Activated CD8-positive, alpha-beta memory T cell treated with anti-CD3 and anti-CD28 coated beads for 1 hour (primary cell): ENCODE measurements around the gene PHYHD1.
"Not testable (repeated sequence)": the region's sequence is repeated elsewhere in the genome, so short reads cannot be mapped to it uniquely, and the experiment has no call there.

Experiments used
- DNase-seq, 2 donors: peaks; one replicate each; pipeline ENCODE4 v3.0.0-alpha.2; 2020; ENCODE audit warnings: low read depth in 1 of 2; ENCODE audit errors: extremely low read depth in 1 of 2

Gene PHYHD1

DNA sequence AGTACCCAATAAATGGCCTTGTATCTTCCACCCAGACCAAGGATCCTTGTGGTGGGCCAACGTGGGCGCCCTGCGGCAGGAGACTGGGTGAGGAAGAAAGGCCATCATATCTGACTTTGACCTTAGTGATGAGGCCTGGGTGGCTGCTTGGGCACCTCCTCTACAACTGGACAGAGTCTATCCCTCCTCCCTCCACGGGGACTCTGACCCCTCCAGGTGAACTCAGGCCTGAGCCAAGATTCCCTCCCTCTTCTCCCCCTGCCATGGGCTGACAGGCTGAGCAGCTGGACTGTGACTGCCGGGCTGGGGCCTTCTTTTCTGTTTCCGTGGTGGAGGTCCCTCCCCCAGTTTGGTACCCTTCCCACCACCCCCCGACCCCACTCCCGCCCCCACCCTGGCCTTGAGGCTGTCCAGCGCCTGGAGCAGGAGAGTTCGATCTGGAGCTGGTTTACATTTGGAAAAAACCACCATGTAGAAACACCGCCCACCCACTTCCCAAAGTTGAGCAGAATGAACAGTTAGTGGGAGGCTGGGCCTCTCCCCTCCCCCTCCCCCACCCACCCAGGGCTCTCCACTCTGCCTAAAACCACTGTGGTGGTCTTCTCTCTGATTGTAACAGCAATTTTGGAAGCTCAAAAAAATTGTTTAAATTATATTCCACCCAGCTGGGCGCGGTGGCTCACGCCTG is 1.2 kb upstream of the PHYHD1 start:
- no peak for DNase-seq

DNA sequence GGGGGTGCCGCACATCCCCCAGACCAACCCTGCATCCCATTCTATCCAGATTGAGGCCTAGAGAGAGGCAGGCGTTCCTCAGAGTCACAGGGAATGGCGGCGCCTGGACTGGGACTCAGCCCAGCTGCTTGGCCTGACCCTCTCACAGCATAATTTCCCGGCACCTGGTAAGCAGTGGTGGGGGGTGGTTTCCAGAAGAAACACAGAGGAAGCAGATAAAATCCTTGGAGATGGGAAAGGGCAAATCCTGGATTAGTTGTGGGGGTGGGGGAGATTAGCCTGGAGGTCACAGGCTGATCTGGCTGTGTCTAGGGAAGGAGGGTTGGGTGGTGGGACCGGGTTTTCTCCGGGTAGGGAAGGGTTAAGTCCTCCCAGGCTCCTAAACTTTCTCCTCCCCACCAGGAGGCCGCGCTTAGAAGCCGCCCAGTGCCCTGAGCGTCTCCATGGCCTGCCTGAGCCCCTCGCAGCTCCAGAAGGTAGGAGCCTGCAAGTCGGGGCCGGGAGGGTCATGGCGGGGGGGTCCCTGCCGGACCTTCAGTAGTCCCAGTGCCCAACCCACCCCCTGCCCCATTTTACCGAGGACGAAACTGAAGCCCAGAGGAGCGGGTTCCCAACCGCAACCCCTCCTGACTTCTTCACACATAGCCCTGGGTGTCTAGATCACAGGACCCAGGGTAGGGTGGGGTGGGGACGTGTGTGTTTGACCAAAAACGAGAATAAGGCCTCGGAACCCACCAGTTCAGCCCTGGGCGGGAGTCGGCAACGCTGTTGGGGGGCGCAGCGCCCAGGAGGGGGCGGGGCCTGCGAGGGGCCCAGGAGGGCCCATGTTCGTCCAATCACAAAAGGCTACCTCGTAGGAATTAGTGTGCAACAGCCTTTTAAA is 1.3 kb downstream of the PHYHD1 start:
- DNase-seq, result no peak

DNA sequence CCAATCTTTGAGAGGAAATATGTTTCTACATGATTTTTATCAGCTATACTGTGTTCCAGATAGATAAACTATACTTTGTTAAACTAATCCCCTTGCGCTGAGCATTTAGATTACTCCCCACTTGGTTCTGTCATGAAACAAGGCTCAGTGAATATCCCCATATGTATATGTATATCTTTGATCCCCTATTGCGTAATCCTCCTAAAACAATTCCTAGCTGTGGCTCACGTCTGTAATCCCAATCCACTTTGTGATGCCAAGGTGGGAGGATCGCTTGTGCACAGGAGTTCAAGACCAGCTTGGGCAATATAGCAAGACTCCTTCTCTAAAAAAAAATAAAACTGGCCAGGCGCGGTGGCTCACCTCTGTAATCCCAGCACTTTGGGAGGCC is 2.7 kb downstream of the PHYHD1 start:
- DNase-seq, result no peak

DNA sequence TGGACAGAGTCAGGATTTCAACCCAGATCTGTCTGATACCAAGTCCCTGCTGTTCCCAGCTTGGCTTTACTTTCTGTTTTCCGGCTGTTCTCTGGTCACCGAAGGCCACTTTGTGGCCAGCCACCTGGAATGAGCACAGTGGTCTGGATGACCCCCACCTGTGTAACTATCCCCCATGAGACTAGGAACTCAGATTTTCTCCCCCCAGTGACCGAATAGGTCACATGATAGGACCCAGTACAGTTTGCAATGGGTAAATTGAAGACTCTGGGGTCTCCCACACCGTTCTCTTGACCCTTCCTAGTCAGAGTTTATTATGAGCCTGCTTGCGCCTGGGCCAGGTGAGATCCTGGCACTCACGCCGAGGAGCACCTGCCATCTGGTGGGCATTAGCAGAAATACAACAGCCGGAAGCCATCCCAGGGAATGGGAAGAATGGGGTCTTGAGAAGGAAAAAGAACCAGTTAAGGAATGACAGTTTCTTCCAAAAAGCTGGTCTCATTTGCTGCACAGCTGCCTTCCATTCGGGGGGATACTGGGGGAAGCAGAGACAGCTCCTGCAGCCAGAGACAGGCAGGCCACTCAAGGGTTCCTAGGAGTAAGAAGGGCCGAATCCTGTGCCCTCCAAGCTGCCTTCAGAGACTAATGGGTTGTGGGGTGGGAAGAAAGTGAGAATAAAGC is 7.1 kb downstream of the PHYHD1 start:
- DNase-seq, result peak in 1 of 2 donors; percentile 35

DNA sequence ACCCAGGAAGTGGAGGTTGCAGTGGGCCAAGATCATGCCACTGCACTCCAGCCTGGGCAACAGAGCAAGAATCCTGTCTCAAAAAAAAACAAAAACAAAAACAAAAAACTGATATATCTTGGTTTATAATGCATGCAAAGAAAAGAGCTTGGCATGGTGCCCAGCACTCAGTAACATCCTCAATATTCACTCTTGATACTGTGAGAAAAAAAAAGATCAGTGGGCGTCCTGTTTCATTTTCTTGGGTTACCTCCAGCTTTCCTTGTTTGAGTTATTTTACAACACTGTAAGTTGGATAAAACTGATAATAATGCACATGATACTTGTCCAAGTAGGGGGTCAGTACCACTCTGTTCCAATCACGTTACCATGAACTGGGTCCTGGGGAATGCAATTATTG is 7.8 kb downstream of the PHYHD1 start:
- no peak for DNase-seq

DNA sequence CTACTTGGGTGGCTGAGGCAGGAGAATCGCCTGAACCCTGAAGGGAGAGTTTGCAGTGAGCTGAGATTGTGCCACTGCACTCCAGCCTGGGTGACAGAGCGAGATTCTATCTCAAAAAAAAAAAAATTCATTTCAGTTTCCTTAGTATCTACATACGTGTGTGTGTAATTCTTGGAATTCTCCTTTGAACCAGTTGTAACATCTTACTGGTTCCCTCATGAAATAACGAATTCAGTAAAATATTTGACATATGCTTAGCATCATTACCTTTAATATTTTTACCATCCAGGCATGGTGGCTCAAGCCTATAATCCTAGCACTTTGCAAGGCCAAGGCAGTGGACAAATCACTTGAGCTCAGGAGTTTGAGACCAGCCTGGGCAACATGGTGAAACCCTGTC is 8.8 kb downstream of the PHYHD1 start:
- DNase-seq, result no peak

DNA sequence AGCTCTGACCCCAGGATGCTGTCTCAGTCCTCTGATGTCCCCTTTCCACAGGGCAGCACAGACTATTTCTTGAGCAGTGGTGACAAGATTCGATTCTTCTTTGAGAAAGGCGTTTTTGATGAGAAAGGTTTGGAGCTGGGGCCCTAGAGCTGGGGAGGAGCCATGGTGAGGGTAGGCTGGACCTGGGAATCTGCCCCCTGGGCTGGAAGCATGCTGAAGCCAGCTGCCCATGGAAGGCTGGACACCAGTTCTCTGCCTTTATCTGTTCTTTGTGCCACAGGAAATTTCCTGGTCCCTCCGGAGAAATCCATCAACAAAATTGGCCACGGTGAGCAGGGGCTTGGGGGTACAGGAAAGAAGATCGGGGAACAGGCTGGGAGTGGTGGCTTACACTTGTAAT is 12.9 kb downstream of the PHYHD1 start:
- DNase-seq, result no peak

DNA sequence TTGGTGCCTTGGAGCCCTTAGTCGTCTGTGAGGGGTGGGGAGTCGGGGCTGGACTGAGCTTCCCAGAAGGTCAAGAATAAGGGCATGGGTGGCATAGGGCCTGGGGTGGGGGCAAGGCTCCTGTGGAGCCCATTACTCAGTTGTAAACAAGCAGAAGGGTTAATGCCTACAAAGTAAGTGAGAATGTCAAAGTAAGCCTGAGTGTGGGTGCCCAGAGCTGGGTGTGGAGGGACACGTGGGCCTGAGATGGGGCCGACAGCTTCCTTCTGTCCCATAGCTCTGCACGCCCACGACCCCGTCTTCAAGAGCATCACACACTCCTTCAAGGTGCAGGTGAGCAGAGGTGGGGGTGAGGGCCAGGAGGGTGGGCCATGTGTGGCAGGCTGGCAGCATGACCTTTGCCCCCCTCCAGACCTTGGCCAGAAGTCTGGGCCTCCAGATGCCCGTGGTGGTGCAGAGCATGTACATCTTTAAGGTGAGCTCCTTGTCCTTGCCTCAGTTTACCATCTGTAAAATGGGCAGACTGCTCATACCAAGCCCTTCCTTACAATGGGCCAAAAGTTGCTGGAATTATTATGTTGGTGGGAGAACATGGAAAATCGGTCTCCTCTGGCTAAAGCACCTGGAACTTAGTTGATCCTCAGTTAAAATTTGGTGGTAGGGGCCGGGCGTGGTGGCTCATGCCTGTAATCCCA is 15.5 kb downstream of the PHYHD1 start:
- no peak for DNase-seq

DNA sequence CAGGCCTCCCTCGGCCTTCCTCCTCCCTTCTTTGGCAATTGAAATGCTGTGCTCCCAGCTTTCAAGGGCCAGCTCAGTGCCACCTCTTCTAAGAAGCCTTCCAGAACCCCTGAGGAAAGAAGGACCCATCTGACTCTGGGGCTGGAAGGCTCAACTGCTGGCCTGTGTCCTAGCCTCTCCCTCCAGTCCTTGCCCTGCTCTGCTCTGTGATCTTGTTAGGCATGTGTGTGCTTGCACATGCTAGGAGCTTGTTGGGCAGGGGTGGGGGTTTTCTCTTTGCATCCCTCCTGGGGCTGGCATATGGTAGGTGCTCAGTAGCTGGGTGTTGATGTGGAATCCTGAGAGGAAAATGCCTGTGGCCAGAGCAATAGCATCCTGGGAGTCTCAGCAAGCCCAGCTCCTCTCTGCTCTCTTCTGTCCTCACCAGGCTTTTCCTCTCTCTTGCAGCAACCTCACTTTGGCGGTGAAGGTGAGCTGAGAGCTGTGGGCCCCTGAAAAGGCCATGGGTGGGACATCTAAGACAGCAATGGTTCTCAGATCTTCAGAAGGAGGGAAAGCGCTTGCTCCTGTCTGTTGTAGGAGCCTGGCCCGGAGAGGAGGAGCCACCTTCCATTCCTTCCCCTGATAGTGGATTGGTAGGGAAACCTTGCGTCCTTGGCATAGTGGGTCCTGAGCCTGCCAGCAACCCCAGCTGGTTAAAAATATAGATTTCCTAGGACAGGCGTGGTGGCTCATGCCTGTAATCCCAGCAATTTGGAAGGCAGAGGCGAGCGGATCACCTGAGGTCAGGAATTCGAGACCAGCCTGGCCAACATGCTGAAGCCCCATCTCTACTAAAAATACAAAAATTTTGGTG is 16.8 kb downstream of the PHYHD1 start:
- DNase-seq, result no peak

DNA sequence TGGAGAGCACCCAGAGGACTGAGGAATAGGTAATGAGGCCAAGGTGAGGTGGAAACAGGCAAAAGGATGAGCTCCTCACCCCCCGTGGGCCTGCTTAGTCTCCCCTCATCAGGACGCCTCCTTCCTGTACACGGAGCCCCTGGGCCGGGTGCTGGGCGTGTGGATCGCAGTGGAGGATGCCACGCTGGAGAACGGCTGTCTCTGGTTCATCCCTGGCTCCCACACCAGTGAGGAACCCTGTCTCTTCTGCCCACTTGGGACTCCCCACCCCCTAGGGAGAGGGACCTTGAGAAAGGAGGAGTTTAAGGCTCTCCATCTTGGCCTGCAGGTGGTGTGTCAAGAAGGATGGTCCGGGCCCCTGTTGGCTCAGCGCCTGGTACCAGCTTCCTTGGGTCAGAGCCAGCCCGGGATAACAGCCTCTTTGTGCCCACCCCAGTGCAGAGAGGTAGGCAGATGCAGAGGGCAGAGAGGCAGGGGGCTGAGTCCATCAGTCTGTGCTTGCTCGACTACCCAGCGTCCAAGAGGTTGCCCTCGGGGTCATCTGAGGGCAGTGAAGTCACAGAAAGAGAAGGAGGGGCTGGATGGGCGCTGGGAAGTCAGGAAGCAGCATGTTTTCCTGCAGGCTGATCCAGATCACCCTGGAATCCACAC is 19.6 kb downstream of the PHYHD1 start:
- DNase-seq, result no peak

DNA sequence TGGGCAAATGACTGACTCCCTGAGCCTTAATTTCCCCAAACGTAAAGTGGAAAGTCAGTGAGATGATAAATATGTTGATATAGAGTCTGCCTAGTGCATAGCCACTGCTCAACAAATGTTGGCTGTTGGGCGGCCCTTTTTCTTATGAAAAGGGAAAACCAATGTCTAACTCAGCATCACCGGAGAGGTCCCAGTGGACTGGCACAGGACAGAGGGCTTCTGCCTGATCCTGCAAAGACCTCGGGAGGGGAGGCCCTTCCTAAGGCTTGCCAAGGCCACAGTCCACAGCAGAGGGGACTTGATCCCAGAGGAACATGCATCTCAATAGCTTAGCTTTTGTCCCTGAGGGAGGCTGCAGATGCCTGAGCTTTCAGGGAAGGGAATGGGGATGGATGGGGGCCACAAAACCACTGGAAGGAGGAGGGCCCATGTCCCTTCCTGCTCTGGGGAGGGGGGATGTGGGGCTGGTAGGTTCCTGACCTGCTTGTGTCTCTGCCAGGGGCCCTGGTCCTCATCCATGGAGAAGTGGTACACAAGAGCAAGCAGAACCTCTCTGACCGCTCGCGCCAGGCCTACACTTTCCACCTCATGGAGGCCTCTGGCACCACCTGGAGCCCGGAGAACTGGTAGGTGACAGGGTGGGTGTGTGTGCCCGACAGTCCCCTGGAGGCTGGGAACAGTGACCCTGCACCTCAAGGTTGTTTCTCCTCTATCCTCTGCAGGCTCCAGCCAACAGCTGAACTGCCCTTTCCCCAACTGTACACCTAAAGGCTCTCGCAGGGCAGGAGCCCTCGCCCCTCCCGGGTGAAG is 20.4 kb downstream of the PHYHD1 start:
- DNase-seq, result no peak

DNA sequence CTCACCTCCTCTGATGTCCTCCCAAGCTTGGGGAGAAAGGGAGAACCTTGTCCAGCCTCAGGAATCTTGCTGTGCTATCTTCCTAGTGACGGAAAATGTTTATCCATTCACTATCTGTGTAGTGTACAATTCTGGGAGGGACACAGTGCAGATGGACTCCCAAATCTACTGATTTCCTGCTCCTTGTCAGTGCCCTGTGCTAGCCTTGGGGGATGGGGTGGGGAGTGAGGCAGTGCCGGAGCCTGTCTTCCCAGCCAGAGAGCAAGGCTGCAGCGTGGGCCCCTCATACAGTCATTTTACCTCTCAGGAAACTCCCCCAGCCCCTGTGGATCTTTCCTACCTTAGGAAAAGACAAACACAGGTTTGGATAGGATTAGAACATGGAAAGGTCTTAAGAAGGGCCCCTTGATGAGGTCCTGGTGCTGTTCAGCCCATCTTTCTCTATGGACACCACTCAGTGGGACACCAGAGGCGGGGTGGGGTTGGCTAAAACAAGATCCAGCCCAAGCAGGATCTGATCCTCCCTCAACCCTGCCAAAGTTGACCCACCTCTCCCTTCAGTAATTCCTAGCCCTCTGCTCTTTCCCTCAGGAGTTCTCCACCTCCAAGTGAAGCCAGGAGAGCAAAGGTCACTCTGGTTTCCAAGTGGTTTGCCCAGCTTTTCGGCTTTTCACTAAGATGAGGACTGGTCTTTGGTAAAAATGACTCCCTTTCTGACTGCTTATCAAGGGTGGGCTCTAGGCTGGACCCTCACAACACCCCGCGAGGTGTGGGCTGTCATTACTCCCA is 23.2 kb downstream of the PHYHD1 start:
- no peak for DNase-seq

DNA sequence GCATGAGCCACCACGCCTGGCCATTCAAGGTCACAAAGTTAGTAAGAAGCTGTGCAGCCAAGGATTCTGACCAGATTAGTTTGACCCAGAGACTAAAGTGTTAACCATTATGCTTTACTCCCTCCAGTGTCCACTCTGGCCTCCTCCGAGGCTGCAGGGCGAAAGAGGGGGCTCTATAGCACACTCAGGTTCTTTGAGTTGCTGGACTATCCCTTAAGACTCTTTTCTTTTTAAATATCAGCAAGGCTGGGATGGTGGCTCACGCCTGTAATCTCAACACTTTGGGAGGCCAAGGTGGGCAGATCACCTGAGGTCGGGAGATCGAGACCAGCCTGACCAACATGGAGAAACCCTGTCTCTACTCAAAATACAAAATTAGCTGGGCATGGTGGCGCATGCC is 24.2 kb downstream of the PHYHD1 start:
- not testable (repeated sequence) for DNase-seq

DNA sequence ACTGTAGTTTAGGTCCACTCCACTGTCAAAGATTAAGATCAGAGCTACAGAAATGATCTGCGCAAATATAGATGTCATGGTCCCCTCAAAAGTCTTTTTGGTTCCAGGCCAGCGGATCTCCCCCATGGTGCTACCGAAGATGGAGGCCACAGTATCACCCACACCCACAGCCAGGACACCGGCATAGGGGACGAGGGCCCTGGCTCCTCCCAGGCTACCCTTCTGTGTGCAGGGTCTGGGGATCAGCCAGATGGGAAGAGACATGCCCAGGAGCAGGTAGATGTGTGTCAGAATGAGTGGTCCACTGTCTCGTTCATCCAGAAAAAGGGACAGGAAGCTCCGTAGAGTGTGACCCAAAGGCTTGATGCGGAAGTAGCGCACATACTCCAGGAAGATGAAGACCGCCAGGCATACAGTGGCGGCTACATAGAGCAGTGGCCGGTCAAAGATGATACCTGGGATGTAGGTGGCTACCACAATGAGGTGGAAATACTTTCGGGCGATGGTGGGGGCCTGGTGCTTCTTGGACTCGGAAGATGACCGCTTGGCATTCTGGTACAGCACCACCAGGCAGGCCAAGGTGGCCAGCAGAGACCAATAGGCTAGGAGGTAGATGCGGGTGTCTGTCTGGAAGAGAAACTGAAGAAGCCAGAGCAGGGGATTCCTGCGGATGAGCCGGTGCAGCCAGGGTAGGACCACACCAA is 25.2 kb downstream of the PHYHD1 start:
- DNase-seq, result no peak

DNA sequence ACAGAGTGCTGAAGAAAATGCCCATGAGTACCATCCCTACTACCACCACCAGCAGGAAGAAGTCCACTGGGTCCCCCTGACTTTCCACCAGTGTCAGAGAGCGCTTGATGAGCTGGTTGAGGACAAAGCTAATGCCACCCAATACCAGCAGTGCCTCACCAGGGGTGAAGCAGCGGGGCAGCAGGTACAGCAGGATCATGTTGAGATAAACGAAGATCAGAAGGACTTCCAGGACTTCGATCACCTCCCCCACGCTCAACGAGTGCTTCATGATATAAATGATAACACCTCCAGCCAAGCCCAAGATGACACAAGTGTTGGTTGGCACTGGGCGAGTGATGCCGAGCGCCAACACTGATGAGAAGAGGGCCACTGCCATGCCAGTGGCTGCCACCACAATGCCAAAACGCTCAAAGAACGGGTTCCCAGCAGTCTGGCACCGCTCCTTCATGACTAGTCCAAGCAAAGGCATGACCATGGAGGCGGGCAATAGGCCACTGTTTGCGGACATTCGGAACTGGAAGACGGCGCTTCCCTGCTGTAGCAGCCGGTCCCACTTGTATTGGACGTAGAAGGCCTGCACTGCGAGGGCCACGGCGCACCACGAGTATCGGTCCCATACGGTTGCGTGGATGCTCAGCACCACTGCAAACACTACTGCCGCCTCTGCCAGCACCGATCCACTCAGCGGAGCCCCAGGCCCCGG is 25.9 kb downstream of the PHYHD1 start:
- DNase-seq, result peak in 1 of 2 donors; percentile 8

DNA sequence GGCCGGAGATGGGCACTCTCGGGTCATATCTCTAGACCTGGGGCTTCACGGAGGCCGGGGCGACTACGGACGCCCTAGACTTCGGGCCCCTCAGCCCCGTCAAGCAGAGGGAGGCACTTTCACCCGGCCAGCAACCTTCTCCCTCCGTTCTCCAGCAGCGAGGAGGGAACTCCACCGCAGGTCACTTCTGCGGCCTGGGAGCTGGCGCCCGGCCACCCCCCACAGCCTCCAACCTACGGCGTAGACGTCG is 26.4 kb downstream of the PHYHD1 start:
- no peak for DNase-seq
